ENCODE measurements around the gene TFB1M. TPM values are rescaled to one million over a fixed set of nuclear protein-coding genes. Genes with fewer than 3 reads are reported as not detected.

Gene TFB1M
- total and polyA plus RNA-seq, 9 donors: 6.7 to 18.5 (median 14.6) TPM

GRCh38 chr6:155303361-155303870, 10.9 kb downstream of the TFB1M start:
- Histone ChIP-seq H3K9me3 (no peaks in the 10 kb centered on the region), H3K27ac (no peak overlapping the region), H3K36me3 (no peaks in the 10 kb centered on the region), H3K27me3 (no peaks in the 10 kb centered on the region), H3K4me3 (no peak overlapping the region), H3K4me1 (ENCODE audit: insufficient read depth) (no peaks in the 10 kb centered on the region)
- TF ChIP-seq CTCF (IDR thresholded peaks at IDR 0.05) (no peak), EP300 (IDR thresholded peaks at IDR 0.05) (no peak), POLR2A (IDR thresholded peaks at IDR 0.05) (no peak)
- DNase-seq: no peak
- intact Hi-C loops (cut with DNase I): no loop called here
- WGBS, 3 donors: 34 to 43% (median 40%) methylated on average over 4 of the region's 4 CpGs

- Histone ChIP-seq H3K36me3 (no peaks in the 10 kb centered on the region), H3K9me3 (no peaks in the 10 kb centered on the region), H3K4me3 (no peak overlapping the region), H3K27ac (no peak overlapping the region), H3K4me1 (ENCODE audit: insufficient read depth) (no peaks in the 10 kb centered on the region), H3K27me3 (no peaks in the 10 kb centered on the region)
- intact Hi-C loops (cut with DNase I): no loop called here
- DNase-seq: no peak
- 80 to 87% (median 83%) methylated on average over 2 of the region's 2 CpGs for WGBS, 3 donors
- TF ChIP-seq EP300 (IDR thresholded peaks at IDR 0.05) (no peak), POLR2A (IDR thresholded peaks at IDR 0.05) (no peak), CTCF (IDR thresholded peaks at IDR 0.05) (no peak)
These were observed 12.4 kb downstream of the TFB1M start for GRCh38 chr6:155301867-155302266.

- Histone ChIP-seq H3K36me3 (peaks cover 2% of the 10 kb centered on the region), H3K9me3 (no peaks in the 10 kb centered on the region), H3K4me3 (no peak overlapping the region), H3K27me3 (no peaks in the 10 kb centered on the region), H3K27ac (no peak overlapping the region), H3K4me1 (ENCODE audit: insufficient read depth) (no peaks in the 10 kb centered on the region)
- WGBS, 3 donors: 88 to 93% (median 89%) methylated on average over 3 of the region's 3 CpGs
- TF ChIP-seq POLR2A (IDR thresholded peaks at IDR 0.05) (no peak), CTCF (IDR thresholded peaks at IDR 0.05) (no peak)
- no peak for DNase-seq
- intact Hi-C loops (cut with DNase I): no loop called here
These were observed 16.6 kb downstream of the TFB1M start for GRCh38 chr6:155297669-155298068.

GRCh38 chr6:155292711-155293110, 21.6 kb downstream of the TFB1M start:
- Histone ChIP-seq H3K4me1 (ENCODE audit: insufficient read depth) (no peaks in the 10 kb centered on the region), H3K4me3 (no peak overlapping the region), H3K27ac (no peak overlapping the region), H3K27me3 (no peaks in the 10 kb centered on the region), H3K36me3 (peaks cover 2% of the 10 kb centered on the region), H3K9me3 (no peaks in the 10 kb centered on the region)
- DNase-seq: no peak
- no peak for TF ChIP-seq POLR2A (IDR thresholded peaks at IDR 0.05)
- TF ChIP-seq EP300 (IDR thresholded peaks at IDR 0.05): no peak
- no peak for TF ChIP-seq CTCF (IDR thresholded peaks at IDR 0.05)
- intact Hi-C loops (cut with DNase I): no loop called here
- WGBS, 3 donors: 75 to 76% (median 76%) methylated on average over 5 of the region's 5 CpGs

Measured in ovary (tissue), 9 donors.